Measurements from ENCODE around the gene DNHD1. TPM values are rescaled to one million over a fixed set of nuclear protein-coding genes. Genes with fewer than 3 reads are reported as not detected.

Gene DNHD1
- total RNA-seq, 1 donor from 2014 or later, result 4.7 TPM

GRCh38 chr11:6557761-6558674 is 60.9 kb downstream of the DNHD1 start:
- no peak overlapping the region for H3K4me3 ChIP-seq (ENCODE audit: low read length in 3 of 3)
- H3K27me3 ChIP-seq (ENCODE audit: control insufficient read depth in 3 of 3, insufficient read depth in 3 of 3, low read length in 3 of 3), result no peaks in the 10 kb centered on the region
- H3K4me1 ChIP-seq (ENCODE audit: control insufficient read depth in 3 of 3, insufficient read depth in 3 of 3, low read length in 3 of 3), result peaks cover 7 to 25% (median 16%) of the 10 kb centered on the region in 3 donors
- no peak overlapping the region for H3K27ac ChIP-seq (ENCODE audit: low read depth, low read length)
- no peak overlapping the region for H3K9ac ChIP-seq (ENCODE audit: low read depth in 1 of 3, low read length in 3 of 3)
- H3K36me3 ChIP-seq (ENCODE audit: control insufficient read depth in 3 of 3, insufficient read depth in 3 of 3, low read length in 3 of 3), result peaks cover 0 to 3% (median 0%) of the 10 kb centered on the region in 3 donors
- H3K9me3 ChIP-seq (ENCODE audit: control insufficient read depth in 3 of 3, low read length in 3 of 3), result no peaks in the 10 kb centered on the region

GRCh38 chr11:6559369-6559768 is 62.3 kb downstream of the DNHD1 start:
- H3K4me3 ChIP-seq (ENCODE audit: low read length in 3 of 3), result no peak overlapping the region
- H3K36me3 ChIP-seq (ENCODE audit: control insufficient read depth in 3 of 3, insufficient read depth in 3 of 3, low read length in 3 of 3), result peaks cover 0 to 9% (median 3%) of the 10 kb centered on the region in 3 donors
- no peaks in the 10 kb centered on the region for H3K9me3 ChIP-seq (ENCODE audit: control insufficient read depth in 3 of 3, low read length in 3 of 3)
- peaks cover 7 to 25% (median 16%) of the 10 kb centered on the region in 3 donors for H3K4me1 ChIP-seq (ENCODE audit: control insufficient read depth in 3 of 3, insufficient read depth in 3 of 3, low read length in 3 of 3)
- H3K27me3 ChIP-seq (ENCODE audit: control insufficient read depth in 3 of 3, insufficient read depth in 3 of 3, low read length in 3 of 3), result no peaks in the 10 kb centered on the region
- no peak overlapping the region for H3K9ac ChIP-seq (ENCODE audit: low read depth in 1 of 3, low read length in 3 of 3)
- peak overlapping the region; percentile 20 for H3K27ac ChIP-seq (ENCODE audit: low read depth, low read length)

DNA sequence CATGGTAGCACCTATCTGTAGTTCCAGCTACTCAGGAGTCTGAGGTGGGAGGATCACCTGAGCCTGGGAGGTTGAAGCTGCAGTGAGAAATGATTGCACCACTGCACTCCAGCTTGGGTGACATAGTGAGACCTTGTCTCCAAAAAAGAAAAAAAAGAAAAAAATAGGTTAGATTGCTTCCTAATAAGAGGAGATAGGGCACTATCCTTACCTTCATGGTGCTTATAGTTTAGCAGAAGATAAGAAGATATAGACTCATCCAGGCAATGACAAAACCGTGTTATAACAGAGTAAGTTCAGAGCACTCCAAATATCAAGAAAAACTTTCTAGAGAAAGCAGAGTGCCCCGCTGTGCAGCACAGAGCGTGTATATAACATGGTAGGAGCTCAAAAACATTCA is 64.2 kb downstream of the DNHD1 start:
- Histone ChIP-seq H3K27me3 (ENCODE audit: control insufficient read depth in 3 of 3, insufficient read depth in 3 of 3, low read length in 3 of 3) (no peaks in the 10 kb centered on the region), H3K9me3 (ENCODE audit: control insufficient read depth in 3 of 3, low read length in 3 of 3) (no peaks in the 10 kb centered on the region), H3K9ac (ENCODE audit: low read depth in 1 of 3, low read length in 3 of 3) (no peak overlapping the region), H3K4me1 (ENCODE audit: control insufficient read depth in 3 of 3, insufficient read depth in 3 of 3, low read length in 3 of 3) (peaks cover 7 to 28% (median 17%) of the 10 kb centered on the region in 3 donors), H3K27ac (ENCODE audit: low read depth, low read length) (no peak overlapping the region), H3K36me3 (ENCODE audit: control insufficient read depth in 3 of 3, insufficient read depth in 3 of 3, low read length in 3 of 3) (peaks cover 3 to 14% (median 5%) of the 10 kb centered on the region in 3 donors), H3K4me3 (ENCODE audit: low read length in 3 of 3) (no peak overlapping the region)

- peaks cover 0 to 14% (median 5%) of the 10 kb centered on the region in 3 donors for H3K36me3 ChIP-seq (ENCODE audit: control insufficient read depth in 3 of 3, insufficient read depth in 3 of 3, low read length in 3 of 3)
Measured at GRCh38 chr11:6563121-6563619, 66.1 kb downstream of the DNHD1 start.

DNA sequence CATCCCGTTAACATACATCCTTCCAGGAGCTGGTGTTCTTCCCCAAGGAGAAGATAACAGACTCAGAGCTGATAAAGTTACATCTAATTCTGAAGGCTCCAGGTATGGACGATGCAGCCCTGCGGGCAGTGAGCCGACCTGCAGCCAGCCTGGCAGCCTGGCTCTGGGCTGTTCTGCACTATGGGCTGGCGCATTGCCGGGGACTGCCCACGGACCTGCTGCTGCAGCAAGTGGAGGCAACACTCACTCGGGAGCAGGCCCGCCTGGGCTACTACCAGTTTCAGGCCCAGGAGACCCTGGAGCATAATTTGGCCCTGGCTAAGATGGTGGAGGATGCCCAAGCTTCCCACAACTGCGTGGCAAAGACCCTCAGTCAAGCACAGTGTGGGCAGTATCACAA is 66.6 kb downstream of the DNHD1 start:
- Histone ChIP-seq H3K9me3 (ENCODE audit: control insufficient read depth in 3 of 3, low read length in 3 of 3) (no peaks in the 10 kb centered on the region), H3K27me3 (ENCODE audit: control insufficient read depth in 3 of 3, insufficient read depth in 3 of 3, low read length in 3 of 3) (no peaks in the 10 kb centered on the region), H3K4me1 (ENCODE audit: control insufficient read depth in 3 of 3, insufficient read depth in 3 of 3, low read length in 3 of 3) (peaks cover 16 to 43% (median 33%) of the 10 kb centered on the region in 3 donors), H3K4me3 (ENCODE audit: low read length in 3 of 3) (no peak overlapping the region), H3K36me3 (ENCODE audit: control insufficient read depth in 3 of 3, insufficient read depth in 3 of 3, low read length in 3 of 3) (peaks cover 0 to 14% (median 5%) of the 10 kb centered on the region in 3 donors), H3K27ac (ENCODE audit: low read depth, low read length) (no peak overlapping the region), H3K9ac (ENCODE audit: low read depth in 1 of 3, low read length in 3 of 3) (no peak overlapping the region)

More at GRCh38 chr11:6563121-6563619, 66.1 kb downstream of the DNHD1 start:
- H3K9me3 ChIP-seq (ENCODE audit: control insufficient read depth in 3 of 3, low read length in 3 of 3), result no peaks in the 10 kb centered on the region
- H3K27ac ChIP-seq (ENCODE audit: low read depth, low read length), result no peak overlapping the region
- no peak overlapping the region for H3K4me3 ChIP-seq (ENCODE audit: low read length in 3 of 3)
- no peak overlapping the region for H3K9ac ChIP-seq (ENCODE audit: low read depth in 1 of 3, low read length in 3 of 3)
- peaks cover 16 to 43% (median 30%) of the 10 kb centered on the region in 3 donors for H3K4me1 ChIP-seq (ENCODE audit: control insufficient read depth in 3 of 3, insufficient read depth in 3 of 3, low read length in 3 of 3)
- no peaks in the 10 kb centered on the region for H3K27me3 ChIP-seq (ENCODE audit: control insufficient read depth in 3 of 3, insufficient read depth in 3 of 3, low read length in 3 of 3)

- no peak overlapping the region for H3K9ac ChIP-seq (ENCODE audit: low read depth in 1 of 3, low read length in 3 of 3)
- no peaks in the 10 kb centered on the region for H3K27me3 ChIP-seq (ENCODE audit: control insufficient read depth in 3 of 3, insufficient read depth in 3 of 3, low read length in 3 of 3)
- peaks cover 0 to 14% (median 5%) of the 10 kb centered on the region in 3 donors for H3K36me3 ChIP-seq (ENCODE audit: control insufficient read depth in 3 of 3, insufficient read depth in 3 of 3, low read length in 3 of 3)
- no peak overlapping the region for H3K4me3 ChIP-seq (ENCODE audit: low read length in 3 of 3)
- H3K4me1 ChIP-seq (ENCODE audit: control insufficient read depth in 3 of 3, insufficient read depth in 3 of 3, low read length in 3 of 3), result peaks cover 9 to 32% (median 27%) of the 10 kb centered on the region in 3 donors
- no peaks in the 10 kb centered on the region for H3K9me3 ChIP-seq (ENCODE audit: control insufficient read depth in 3 of 3, low read length in 3 of 3)
- H3K27ac ChIP-seq (ENCODE audit: low read depth, low read length), result no peak overlapping the region
Measured at GRCh38 chr11:6565325-6565724, 68.2 kb downstream of the DNHD1 start.

GRCh38 chr11:6565988-6566703 is 69.1 kb downstream of the DNHD1 start:
- Histone ChIP-seq H3K4me1 (ENCODE audit: control insufficient read depth in 3 of 3, insufficient read depth in 3 of 3, low read length in 3 of 3) (peaks cover 9 to 35% (median 32%) of the 10 kb centered on the region in 3 donors), H3K9ac (ENCODE audit: low read depth in 1 of 3, low read length in 3 of 3) (peak overlapping the region in 1 of 3 donors; percentile 60), H3K27ac (ENCODE audit: low read depth, low read length) (no peak overlapping the region), H3K9me3 (ENCODE audit: control insufficient read depth in 3 of 3, low read length in 3 of 3) (no peaks in the 10 kb centered on the region), H3K36me3 (ENCODE audit: control insufficient read depth in 3 of 3, insufficient read depth in 3 of 3, low read length in 3 of 3) (peaks cover 2 to 14% (median 5%) of the 10 kb centered on the region in 3 donors), H3K27me3 (ENCODE audit: control insufficient read depth in 3 of 3, insufficient read depth in 3 of 3, low read length in 3 of 3) (no peaks in the 10 kb centered on the region), H3K4me3 (ENCODE audit: low read length in 3 of 3) (no peak overlapping the region)

GRCh38 chr11:6566704-6567370 is 69.8 kb downstream of the DNHD1 start:
- no peaks in the 10 kb centered on the region for H3K9me3 ChIP-seq (ENCODE audit: control insufficient read depth in 3 of 3, low read length in 3 of 3)
- peak overlapping the region in 2 of 3 donors; percentile 11 to 60 for H3K9ac ChIP-seq (ENCODE audit: low read depth in 1 of 3, low read length in 3 of 3)
- peaks cover 2 to 14% (median 5%) of the 10 kb centered on the region in 3 donors for H3K36me3 ChIP-seq (ENCODE audit: control insufficient read depth in 3 of 3, insufficient read depth in 3 of 3, low read length in 3 of 3)
- H3K27ac ChIP-seq (ENCODE audit: low read depth, low read length), result peak overlapping the region; percentile 76
- peak overlapping the region in 1 of 3 donors; percentile 22 for H3K4me3 ChIP-seq (ENCODE audit: low read length in 3 of 3)
- peaks cover 12 to 42% (median 39%) of the 10 kb centered on the region in 3 donors for H3K4me1 ChIP-seq (ENCODE audit: control insufficient read depth in 3 of 3, insufficient read depth in 3 of 3, low read length in 3 of 3)
- no peaks in the 10 kb centered on the region for H3K27me3 ChIP-seq (ENCODE audit: control insufficient read depth in 3 of 3, insufficient read depth in 3 of 3, low read length in 3 of 3)

- H3K4me1 ChIP-seq (ENCODE audit: control insufficient read depth in 3 of 3, insufficient read depth in 3 of 3, low read length in 3 of 3), result peaks cover 12 to 42% (median 39%) of the 10 kb centered on the region in 3 donors
- H3K27ac ChIP-seq (ENCODE audit: low read depth, low read length), result peak overlapping the region; percentile 76
- no peaks in the 10 kb centered on the region for H3K9me3 ChIP-seq (ENCODE audit: control insufficient read depth in 3 of 3, low read length in 3 of 3)
- peak overlapping the region in 1 of 3 donors; percentile 22 for H3K4me3 ChIP-seq (ENCODE audit: low read length in 3 of 3)
- no peaks in the 10 kb centered on the region for H3K27me3 ChIP-seq (ENCODE audit: control insufficient read depth in 3 of 3, insufficient read depth in 3 of 3, low read length in 3 of 3)
- H3K36me3 ChIP-seq (ENCODE audit: control insufficient read depth in 3 of 3, insufficient read depth in 3 of 3, low read length in 3 of 3), result peaks cover 2 to 14% (median 5%) of the 10 kb centered on the region in 3 donors
- H3K9ac ChIP-seq (ENCODE audit: low read depth in 1 of 3, low read length in 3 of 3), result peak overlapping the region in 2 of 3 donors; percentile 11 to 60
Measured at GRCh38 chr11:6567371-6567745, 70.3 kb downstream of the DNHD1 start.
